ENCODE data around the gene SLC35F3. TPM values are rescaled to one million over a fixed set of nuclear protein-coding genes. Genes with fewer than 3 reads are reported as not detected.

The SLC35F3 gene
- total and polyA plus RNA-seq, 9 donors = 0.04 to 0.69 (median 0.17) TPM; not detected in 3

DNA sequence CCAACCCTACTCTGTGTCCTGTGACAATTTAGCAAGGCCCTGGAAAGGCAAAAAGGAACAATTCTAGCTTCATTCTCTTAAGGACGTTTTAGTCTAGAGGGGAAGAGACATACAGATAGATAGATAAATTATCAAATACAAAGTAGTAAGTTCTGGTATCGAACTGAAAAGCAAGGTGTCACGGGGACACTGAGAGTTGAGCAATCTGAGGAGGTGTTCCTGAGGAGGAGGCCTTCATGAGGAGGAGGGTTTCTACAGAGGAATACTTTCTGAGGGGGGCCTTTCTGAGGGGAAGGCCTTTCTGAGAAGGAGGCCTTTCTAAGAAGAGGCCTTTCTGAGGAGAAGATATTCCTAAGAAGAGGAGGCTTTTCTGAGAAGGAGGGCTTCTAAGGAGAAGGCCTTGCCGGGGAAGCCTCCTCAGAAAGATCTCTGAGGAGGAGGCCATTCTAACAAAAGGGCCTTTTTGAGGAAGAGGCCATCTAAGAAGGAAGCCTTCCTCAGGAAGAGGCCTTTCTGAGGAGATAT is 312.9 kb downstream of the SLC35F3 start:
- Histone ChIP-seq H3K27ac (no peak overlapping the region), H3K36me3 (no peaks in the 10 kb centered on the region), H3K4me3 (no peak overlapping the region), H3K4me1 (ENCODE audit: insufficient read depth) (no peaks in the 10 kb centered on the region), H3K27me3 (no peaks in the 10 kb centered on the region), H3K9me3 (no peaks in the 10 kb centered on the region)
- TF ChIP-seq, protein P1, sequence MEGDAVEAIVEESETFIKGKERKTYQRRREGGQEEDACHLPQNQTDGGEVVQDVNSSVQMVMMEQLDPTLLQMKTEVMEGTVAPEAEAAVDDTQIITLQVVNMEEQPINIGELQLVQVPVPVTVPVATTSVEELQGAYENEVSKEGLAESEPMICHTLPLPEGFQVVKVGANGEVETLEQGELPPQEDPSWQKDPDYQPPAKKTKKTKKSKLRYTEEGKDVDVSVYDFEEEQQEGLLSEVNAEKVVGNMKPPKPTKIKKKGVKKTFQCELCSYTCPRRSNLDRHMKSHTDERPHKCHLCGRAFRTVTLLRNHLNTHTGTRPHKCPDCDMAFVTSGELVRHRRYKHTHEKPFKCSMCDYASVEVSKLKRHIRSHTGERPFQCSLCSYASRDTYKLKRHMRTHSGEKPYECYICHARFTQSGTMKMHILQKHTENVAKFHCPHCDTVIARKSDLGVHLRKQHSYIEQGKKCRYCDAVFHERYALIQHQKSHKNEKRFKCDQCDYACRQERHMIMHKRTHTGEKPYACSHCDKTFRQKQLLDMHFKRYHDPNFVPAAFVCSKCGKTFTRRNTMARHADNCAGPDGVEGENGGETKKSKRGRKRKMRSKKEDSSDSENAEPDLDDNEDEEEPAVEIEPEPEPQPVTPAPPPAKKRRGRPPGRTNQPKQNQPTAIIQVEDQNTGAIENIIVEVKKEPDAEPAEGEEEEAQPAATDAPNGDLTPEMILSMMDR (IDR thresholded peaks at IDR 0.05) = no peak
- no peak for TF ChIP-seq EP300 (IDR thresholded peaks at IDR 0.05)
- TF ChIP-seq POLR2A (IDR thresholded peaks at IDR 0.05) = no peak
- WGBS, 3 donors = 58 to 86% (median 67%) methylated on average over 4 of the region's 4 CpGs
- intact Hi-C loops (cut with DNase I) = no loop called here
- no peak for DNase-seq

DNA sequence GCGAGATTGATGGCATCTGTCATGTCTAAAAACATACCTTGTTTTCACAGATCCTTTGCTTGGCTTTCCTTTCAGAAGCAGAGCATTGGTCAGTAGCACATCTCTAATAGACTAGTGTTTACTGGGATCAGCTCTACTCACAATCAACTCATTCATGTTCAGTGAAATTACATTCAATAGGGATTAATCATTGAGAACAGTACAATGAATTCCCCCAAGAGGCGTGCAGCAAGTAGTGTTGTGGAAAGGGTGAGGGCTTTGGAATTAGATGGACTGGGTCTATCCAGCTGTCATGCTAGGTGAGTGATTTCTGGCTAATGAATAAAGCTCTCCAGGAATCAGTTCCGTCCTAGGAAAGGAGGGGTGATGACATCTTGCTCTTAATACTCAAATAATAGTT is 313.6 kb downstream of the SLC35F3 start:
- Histone ChIP-seq H3K36me3 (no peaks in the 10 kb centered on the region), H3K4me1 (ENCODE audit: insufficient read depth) (no peaks in the 10 kb centered on the region), H3K27me3 (no peaks in the 10 kb centered on the region), H3K9me3 (no peaks in the 10 kb centered on the region), H3K27ac (no peak overlapping the region), H3K4me3 (no peak overlapping the region)
- TF ChIP-seq EP300 (IDR thresholded peaks at IDR 0.05) (no peak), POLR2A (IDR thresholded peaks at IDR 0.05) (no peak)
- TF ChIP-seq, protein P1 (IDR thresholded peaks at IDR 0.05) = no peak
- WGBS, 3 donors = 84 to 87% (median 84%) methylated on average over 3 of the region's 3 CpGs
- no peak for DNase-seq
- intact Hi-C loops (cut with DNase I) = no loop called here

DNA sequence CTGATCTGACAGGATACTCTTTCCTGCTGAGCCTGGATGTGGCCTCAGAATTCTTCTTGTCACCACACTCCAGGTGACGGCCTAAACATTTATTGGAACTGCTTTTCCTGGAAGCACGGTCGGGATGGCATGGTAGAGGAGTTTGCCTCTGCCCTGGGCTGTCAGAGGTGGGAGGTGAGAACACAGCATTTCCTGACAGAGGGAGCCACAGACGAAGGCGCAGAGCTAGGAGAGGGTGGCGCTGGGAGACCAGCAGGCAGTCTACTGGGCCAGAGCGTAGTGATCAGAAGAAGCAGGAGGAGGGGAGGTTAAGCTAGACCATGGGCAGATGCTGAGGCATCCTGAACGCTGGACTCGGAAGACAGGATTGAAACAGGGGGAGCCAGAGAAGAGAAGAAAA is 315.2 kb downstream of the SLC35F3 start:
- WGBS, 3 donors = 83 to 90% (median 89%) methylated on average over 9 of the region's 9 CpGs
- H3K27ac ChIP-seq = no peak overlapping the region
- intact Hi-C loops (cut with DNase I) = no loop called here

DNA sequence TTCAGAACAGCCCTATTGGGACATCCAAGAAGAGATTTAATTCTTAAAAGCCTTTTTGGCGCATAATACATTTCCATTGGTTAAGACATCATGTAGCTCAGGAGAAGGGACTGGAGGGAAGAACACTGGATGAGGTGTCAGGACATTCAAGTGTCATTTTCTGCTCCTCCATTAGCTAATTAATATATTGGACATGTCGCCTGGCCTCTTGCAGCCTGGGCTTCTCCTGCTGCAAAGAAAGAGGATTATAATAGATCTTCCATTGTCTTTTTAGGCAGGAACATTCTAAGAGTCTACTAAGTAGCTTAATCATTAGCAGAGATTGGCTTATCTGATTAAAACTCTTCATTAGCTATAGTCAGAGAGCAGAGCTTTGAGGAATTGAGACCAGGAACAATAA is 317.1 kb downstream of the SLC35F3 start:
- H3K36me3 ChIP-seq = no peaks in the 10 kb centered on the region
- no peaks in the 10 kb centered on the region for H3K4me1 ChIP-seq (ENCODE audit: insufficient read depth)
- no peak for TF ChIP-seq EP300 (IDR thresholded peaks at IDR 0.05)
- TF ChIP-seq, protein P1 (IDR thresholded peaks at IDR 0.05) = no peak
- no peak for TF ChIP-seq POLR2A (IDR thresholded peaks at IDR 0.05)
- 89 to 96% (median 93%) methylated on average over 2 of the region's 2 CpGs for WGBS, 3 donors
- H3K9me3 ChIP-seq = no peaks in the 10 kb centered on the region
- no peak overlapping the region for H3K27ac ChIP-seq
- intact Hi-C loops (cut with DNase I) = no loop called here
- no peak for DNase-seq
- no peaks in the 10 kb centered on the region for H3K27me3 ChIP-seq
- no peak overlapping the region for H3K4me3 ChIP-seq

More for the DNA sequence above, 315.2 kb downstream of the SLC35F3 start:
- Histone ChIP-seq H3K36me3 (no peaks in the 10 kb centered on the region), H3K27me3 (no peaks in the 10 kb centered on the region), H3K4me3 (no peak overlapping the region), H3K9me3 (no peaks in the 10 kb centered on the region), H3K4me1 (ENCODE audit: insufficient read depth) (no peaks in the 10 kb centered on the region)
- no peak for DNase-seq
- TF ChIP-seq EP300 (IDR thresholded peaks at IDR 0.05) = no peak
- no peak for TF ChIP-seq POLR2A (IDR thresholded peaks at IDR 0.05)
- TF ChIP-seq, protein P1 (IDR thresholded peaks at IDR 0.05) = no peak

All from ovary (tissue), 9 donors.